GM12891 (cell line): Measurements from ENCODE around the gene ZBTB5.

Source experiments
- POLR2A ChIP-seq: IDR thresholded peaks from 2 replicates; pipeline ENCODE4 v1.6.1; 2011; ENCODE audit warnings: low read depth, low read length, control low read depth
- SPI1 ChIP-seq: IDR thresholded peaks from 2 replicates; pipeline ENCODE4 v1.6.1; 2011; ENCODE audit warnings: low read depth, low read length, control low read depth
- TAF1 ChIP-seq: IDR thresholded peaks from 2 replicates; pipeline ENCODE4 v1.6.1; 2011; ENCODE audit warnings: low read depth, low read length, control low read depth

DNA sequence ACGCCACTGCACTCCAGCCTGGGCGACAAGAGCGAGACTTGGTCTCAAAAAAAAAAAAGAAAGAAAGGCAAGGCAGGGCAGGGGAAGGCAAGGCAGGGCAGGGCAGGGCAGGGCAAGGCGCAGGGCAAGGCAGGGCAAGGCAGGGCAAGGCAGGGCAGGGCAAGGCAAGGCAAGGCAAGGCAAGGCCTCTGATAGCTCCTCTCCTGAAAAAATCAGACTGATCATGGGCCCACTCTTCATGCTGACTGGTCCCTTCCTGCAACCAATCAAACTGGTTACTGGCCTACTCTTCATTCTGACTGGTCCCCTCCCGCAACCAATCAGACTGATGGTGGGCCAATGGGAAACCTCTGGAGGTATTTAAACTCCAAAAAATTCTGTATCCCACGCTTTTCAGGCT lies 3.4 kb upstream of the ZBTB5 start:
- TF ChIP-seq POLR2A (no peak), TAF1 (no peak), SPI1 (no peak)
